Mesenchymal stem cell (in vitro differentiated cells and primary cell): ENCODE data around the gene CHPF.

Experiments used
- DNase-seq: peaks from one replicate; pipeline ENCODE4 v3.0.0-alpha.2; 2013
- H2AFZ ChIP-seq: one replicate; pipeline ENCODE4 v1.6.1; 2013; ENCODE audit warnings: low read depth, mild to moderate bottlenecking, control low read depth, inconsistent platforms, low read length, moderate library complexity
- H2AK5ac ChIP-seq: 2 replicates; pipeline ENCODE4 v1.6.1; 2013; ENCODE audit warnings: low read length, moderate library complexity, mild to moderate bottlenecking, inconsistent platforms; ENCODE audit not compliant: severe bottlenecking
- H2BK120ac ChIP-seq: one replicate; pipeline ENCODE4 v1.6.1; 2013; ENCODE audit warnings: low read depth, mild to moderate bottlenecking, inconsistent platforms, low read length, moderate library complexity
- H2BK12ac ChIP-seq, 2 experiments: one replicate each; pipeline ENCODE4 v1.6.1; 2013; ENCODE audit warnings: inconsistent platforms in 2 of 2, low read length in 2 of 2, mild to moderate bottlenecking in 2 of 2, moderate library complexity in 2 of 2, control low read depth in 1 of 2
- H2BK15ac ChIP-seq: one replicate; pipeline ENCODE4 v1.6.1; 2013; ENCODE audit warnings: mild to moderate bottlenecking, low read depth, inconsistent platforms; ENCODE audit not compliant: poor library complexity, severe bottlenecking
- H2BK5ac ChIP-seq: 2 replicates; pipeline ENCODE4 v1.6.1; 2013; ENCODE audit warnings: low read depth, mild to moderate bottlenecking, low read length, control low read depth, inconsistent platforms; ENCODE audit not compliant: poor library complexity, severe bottlenecking
- H3K14ac ChIP-seq, 2 experiments: one replicate each; pipeline ENCODE4 v1.6.1; 2013; ENCODE audit warnings: inconsistent platforms in 2 of 2, low read length in 2 of 2, control low read depth in 1 of 2, mild to moderate bottlenecking in 1 of 2, moderate library complexity in 1 of 2
- H3K18ac ChIP-seq, 2 experiments: one replicate each; pipeline ENCODE4 v1.6.1; 2013; ENCODE audit warnings: inconsistent platforms in 2 of 2, low read length in 2 of 2, control low read depth in 1 of 2, low read depth in 1 of 2, mild to moderate bottlenecking in 1 of 2
- H3K23ac ChIP-seq, 2 experiments: one replicate each; pipeline ENCODE4 v1.6.1; 2013; ENCODE audit warnings: inconsistent platforms in 2 of 2, low read length in 2 of 2, mild to moderate bottlenecking in 2 of 2, moderate library complexity in 2 of 2, control low read depth in 1 of 2
- H3K27ac ChIP-seq: 2 replicates; pipeline ENCODE4 v1.5.1; 2013; ENCODE audit warnings: mild to moderate bottlenecking, moderate library complexity, low read length, control low read depth, inconsistent platforms; ENCODE audit not compliant: poor library complexity, severe bottlenecking
- H3K27me3 ChIP-seq, 2 experiments: 2 replicates each; pipeline versions ENCODE4 v1.6.1 to v1.7.0; 2013; ENCODE audit warnings: low read length in 2 of 2, mild to moderate bottlenecking in 2 of 2, moderate library complexity in 2 of 2, control low read depth in 1 of 2, inconsistent platforms in 1 of 2; ENCODE audit not compliant: control insufficient read depth in 1 of 2, insufficient read depth in 1 of 2
- H3K36me3 ChIP-seq, 2 experiments: 2 replicates each; pipeline versions ENCODE4 v1.6.1 to v1.7.0; 2013; ENCODE audit warnings: low read length in 2 of 2, control low read depth in 1 of 2, inconsistent platforms in 1 of 2, low read depth in 1 of 2, mild to moderate bottlenecking in 1 of 2; ENCODE audit not compliant: insufficient read depth in 2 of 2, control insufficient read depth in 1 of 2
- H3K4ac ChIP-seq, 2 experiments: one replicate each; pipeline ENCODE4 v1.6.1; 2013; ENCODE audit warnings: inconsistent platforms in 2 of 2, low read length in 2 of 2, mild to moderate bottlenecking in 2 of 2, moderate library complexity in 2 of 2, control low read depth in 1 of 2, low read depth in 1 of 2
- H3K4me1 ChIP-seq: 2 replicates; pipeline ENCODE4 v1.6.1; 2013; ENCODE audit warnings: low read depth, low read length, control low read depth; ENCODE audit not compliant: control insufficient read depth, insufficient read depth
- H3K4me2 ChIP-seq: 2 replicates; pipeline ENCODE4 v1.6.1; 2013; ENCODE audit warnings: low read length, mild to moderate bottlenecking, inconsistent platforms; ENCODE audit not compliant: poor library complexity, severe bottlenecking
- H3K4me3 ChIP-seq, 2 experiments: 2 replicates each; pipeline versions ENCODE4 v1.5.1 to v1.7.0; 2013; ENCODE audit warnings: low read length in 2 of 2, mild to moderate bottlenecking in 2 of 2, control low read depth in 1 of 2, low read depth in 1 of 2; ENCODE audit not compliant: insufficient read depth in 1 of 2
- H3K79me1 ChIP-seq: replicated peaks from 2 replicates; pipeline ENCODE4 v1.6.1; 2013; ENCODE audit warnings: mild to moderate bottlenecking, control low read depth, low read length, inconsistent platforms; ENCODE audit not compliant: poor library complexity, severe bottlenecking
- H3K9ac ChIP-seq: 2 replicates; pipeline ENCODE4 v1.7.0; 2013; ENCODE audit warnings: mild to moderate bottlenecking, low read length, moderate library complexity
- H3K9me3 ChIP-seq: 2 replicates; pipeline ENCODE4 v1.7.0; 2013; ENCODE audit warnings: mild to moderate bottlenecking, low read length; ENCODE audit not compliant: control insufficient read depth
- H4K8ac ChIP-seq: one replicate; pipeline ENCODE4 v1.6.1; 2013; ENCODE audit warnings: inconsistent platforms, mild to moderate bottlenecking, low read length, moderate library complexity
- H4K91ac ChIP-seq: one replicate; pipeline ENCODE4 v1.6.1; 2013; ENCODE audit warnings: mild to moderate bottlenecking, low read length, inconsistent platforms
- WGBS: methylation state at CpG from one replicate; pipeline ENCODE4 v1.1.7; 2013; ENCODE audit warnings: mixed read lengths; 5-methylcytosine and 5-hydroxymethylcytosine counted together

The CHPF gene

DNA sequence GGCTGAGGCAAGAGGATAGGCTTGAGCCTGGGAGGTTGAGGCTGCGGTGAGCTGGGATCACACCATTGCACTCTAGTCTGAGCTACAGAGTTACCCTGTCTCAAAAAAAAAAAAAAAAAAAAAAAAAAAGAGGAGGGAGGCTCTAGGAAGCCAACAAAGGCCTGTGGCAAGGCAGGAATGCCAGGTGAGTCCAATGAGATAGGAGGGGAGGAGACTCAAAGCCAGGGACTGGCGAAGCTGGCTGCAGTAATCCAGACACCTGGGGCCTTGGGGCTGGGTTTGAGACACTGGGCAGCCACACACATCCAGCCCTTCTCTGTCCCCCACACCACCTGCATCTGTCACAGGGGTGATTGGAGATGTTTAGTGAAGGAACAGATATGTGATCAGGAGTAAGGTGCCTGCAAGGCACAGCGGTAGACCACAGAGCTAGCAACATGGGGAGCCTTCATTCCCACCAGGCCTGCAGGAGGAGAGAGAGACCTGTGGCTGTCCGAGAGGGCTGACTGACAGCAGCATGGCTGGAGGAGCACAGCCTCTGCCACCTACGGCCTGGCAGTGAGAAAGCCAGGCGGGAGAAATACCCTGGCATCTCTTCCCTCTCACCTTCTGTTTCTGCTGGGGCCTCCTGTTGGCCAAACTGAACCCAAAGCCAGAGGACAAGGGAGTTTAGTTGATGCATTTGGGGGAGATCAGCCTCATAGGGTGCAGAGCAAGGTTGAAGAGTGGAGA is 9.5 kb downstream of the CHPF start:
- 78% methylated on average over 3 of the region's 6 CpGs for WGBS
- peaks cover 6% of the 10 kb centered on the region for H3K79me1 ChIP-seq
- no peak for DNase-seq

DNA sequence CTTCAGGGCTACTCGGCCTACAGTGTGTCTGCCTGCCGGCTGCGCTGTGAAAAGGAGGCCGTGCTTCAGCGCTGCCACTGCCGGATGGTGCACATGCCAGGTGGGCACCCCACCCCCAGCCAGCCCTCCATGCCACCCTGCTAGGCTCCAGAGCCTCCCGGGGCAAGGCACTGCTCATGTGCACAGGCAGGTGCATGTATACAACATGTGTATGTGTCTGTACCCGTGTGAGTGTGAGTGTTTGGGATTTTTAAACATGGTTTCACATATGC is 11.3 kb downstream of the CHPF start:
- Histone ChIP-seq H2BK12ac (no peak overlapping the region), H3K79me1 (no peaks in the 10 kb centered on the region), H2AFZ (no peak overlapping the region), H3K27me3 (peaks cover 39 to 48% of the 10 kb centered on the region in 2 experiments), H3K14ac (peak overlapping the region in 1 of 2 experiments; percentile 38), H3K4me3 (no peak overlapping the region), H3K4me1 (peaks cover 8% of the 10 kb centered on the region), H4K91ac (no peak overlapping the region), H3K36me3 (peaks cover 0 to under 1% of the 10 kb centered on the region in 2 experiments), H2BK5ac (no peak overlapping the region), H3K27ac (no peak overlapping the region), H3K23ac (no peak overlapping the region), H3K9ac (no peak overlapping the region), H4K8ac (no peak overlapping the region), H3K18ac (no peak overlapping the region), H3K4ac (no peak overlapping the region), H3K9me3 (no peaks in the 10 kb centered on the region), H2BK15ac (no peak overlapping the region), H3K4me2 (no peak overlapping the region), H2BK120ac (no peak overlapping the region), H2AK5ac (no peak overlapping the region)
- 84% methylated on average over 8 of the region's 8 CpGs for WGBS
- DNase-seq, result no peak

More for the DNA sequence above, 9.5 kb downstream of the CHPF start:
- Histone ChIP-seq H3K4me2 (no peak overlapping the region), H3K4ac (no peak overlapping the region), H2BK15ac (no peak overlapping the region), H3K18ac (no peak overlapping the region), H2BK12ac (no peak overlapping the region), H3K4me1 (peaks cover 26% of the 10 kb centered on the region), H2AK5ac (no peak overlapping the region), H4K91ac (no peak overlapping the region), H2AFZ (no peak overlapping the region), H2BK5ac (no peak overlapping the region), H3K14ac (no peak overlapping the region), H3K36me3 (peaks cover 8 to 9% of the 10 kb centered on the region in 2 experiments), H2BK120ac (no peak overlapping the region), H3K9me3 (no peaks in the 10 kb centered on the region), H4K8ac (no peak overlapping the region), H3K27ac (no peak overlapping the region), H3K27me3 (peaks cover 26 to 37% of the 10 kb centered on the region in 2 experiments), H3K23ac (no peak overlapping the region), H3K9ac (no peak overlapping the region), H3K4me3 (no peak overlapping the region)

DNA sequence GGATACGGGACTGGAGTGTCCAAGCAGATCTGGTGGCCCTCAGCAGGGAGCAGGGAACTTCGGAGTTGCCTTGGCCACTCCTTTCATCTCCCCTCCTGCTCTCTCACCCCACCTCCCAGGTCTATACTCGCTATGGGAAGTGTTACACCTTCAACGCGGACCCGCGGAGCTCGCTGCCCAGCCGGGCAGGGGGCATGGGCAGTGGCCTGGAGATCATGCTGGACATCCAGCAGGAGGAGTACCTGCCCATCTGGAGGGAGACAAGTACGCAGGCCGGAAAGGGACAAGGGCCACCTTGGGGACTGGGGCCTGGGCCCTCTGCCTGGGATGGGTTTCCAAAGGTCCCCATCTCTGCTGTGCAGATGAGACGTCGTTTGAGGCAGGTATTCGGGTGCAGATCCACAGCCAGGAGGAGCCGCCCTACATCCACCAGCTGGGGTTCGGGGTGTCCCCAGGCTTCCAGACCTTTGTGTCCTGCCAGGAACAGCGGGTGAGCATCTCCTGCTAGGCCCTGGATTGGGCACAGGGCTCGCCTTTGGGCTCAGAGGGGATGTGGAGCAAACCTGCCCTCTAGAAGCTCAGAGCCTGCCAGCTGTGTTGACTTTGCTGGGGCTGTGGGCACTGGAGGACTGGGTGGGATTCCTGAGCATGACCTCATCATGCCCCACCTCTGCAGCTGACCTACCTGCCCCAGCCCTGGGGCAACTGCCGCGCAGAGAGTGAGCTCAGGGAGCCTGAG is 11.8 kb downstream of the CHPF start:
- Histone ChIP-seq H3K27me3 (peaks cover 45 to 53% of the 10 kb centered on the region in 2 experiments), H3K79me1 (no peaks in the 10 kb centered on the region), H2AFZ (no peak overlapping the region), H3K9me3 (no peaks in the 10 kb centered on the region), H4K91ac (no peak overlapping the region), H2BK5ac (no peak overlapping the region), H3K18ac (no peak overlapping the region), H2BK120ac (no peak overlapping the region), H3K4me3 (no peak overlapping the region), H3K36me3 (no peaks in the 10 kb centered on the region), H3K14ac (peak overlapping the region in 1 of 2 experiments; percentile 38), H2BK12ac (no peak overlapping the region), H3K9ac (no peak overlapping the region), H3K4me1 (peaks cover 3% of the 10 kb centered on the region), H2AK5ac (no peak overlapping the region), H3K23ac (no peak overlapping the region), H3K4ac (no peak overlapping the region), H3K4me2 (no peak overlapping the region), H4K8ac (no peak overlapping the region), H3K27ac (no peak overlapping the region), H2BK15ac (no peak overlapping the region)
- DNase-seq, result no peak
- 80% methylated on average over 20 of the region's 20 CpGs for WGBS
